ENCODE data around the gene PDGFD. TPM values are rescaled to one million over a fixed set of nuclear protein-coding genes. Genes with fewer than 3 reads are reported as not detected.

Gene PDGFD
- total RNA-seq = 1.4 and 1.7 TPM in 2 replicates

GRCh38 chr11:104164028-104164520 is at the start of gene PDGFD:
Gene PDGFD, minus strand, starts transcription at chr11:104164147.

GRCh38 chr11:104036588-104036987 is 127.4 kb downstream of the PDGFD start, which contains the start of gene DDI1:
Gene DDI1, plus strand, starts transcription at chr11:104036640. Its CDS starts 183 bp downstream, at chr11:104036823.

Other genes with a start within 250 kb of the PDGFD start
- not detected in 2 replicates for gene DDI1, start 127.5 kb downstream of the PDGFD start, total RNA-seq